ENCODE data around the gene ARGLU1.

GRCh38 chr13:106530980-106531481 lies 36.9 kb downstream of the ARGLU1 start:
- TF ChIP-seq EZH2 (IDR thresholded peaks at IDR 0.05; ENCODE audit: low read depth, unreplicated experiment) (no peak), CTCF (conservative IDR thresholded peaks at IDR 0.05; ENCODE audit: low read depth in 2 of 2) (no peak), CREB1 (CRISPR knock-in tag; IDR thresholded peaks at IDR 0.05; ENCODE audit: low read depth) (no peak), REST (IDR thresholded peaks at IDR 0.05; ENCODE audit: unreplicated experiment) (no peak), JUNB (IDR thresholded peaks at IDR 0.05; ENCODE audit: unreplicated experiment) (no peak), POLR2AphosphoS5 (IDR thresholded peaks at IDR 0.05; ENCODE audit: low read depth) (no peak), EZH2phosphoT487 (IDR thresholded peaks at IDR 0.05; ENCODE audit: unreplicated experiment) (no peak), ZNF114 (CRISPR knock-in tag; IDR thresholded peaks at IDR 0.05) (no peak), ETS1 (IDR thresholded peaks at IDR 0.05) (no peak)

All from GM23338 (cell line).